Measurements from ENCODE around the gene OPTC.

Gene OPTC

DNA sequence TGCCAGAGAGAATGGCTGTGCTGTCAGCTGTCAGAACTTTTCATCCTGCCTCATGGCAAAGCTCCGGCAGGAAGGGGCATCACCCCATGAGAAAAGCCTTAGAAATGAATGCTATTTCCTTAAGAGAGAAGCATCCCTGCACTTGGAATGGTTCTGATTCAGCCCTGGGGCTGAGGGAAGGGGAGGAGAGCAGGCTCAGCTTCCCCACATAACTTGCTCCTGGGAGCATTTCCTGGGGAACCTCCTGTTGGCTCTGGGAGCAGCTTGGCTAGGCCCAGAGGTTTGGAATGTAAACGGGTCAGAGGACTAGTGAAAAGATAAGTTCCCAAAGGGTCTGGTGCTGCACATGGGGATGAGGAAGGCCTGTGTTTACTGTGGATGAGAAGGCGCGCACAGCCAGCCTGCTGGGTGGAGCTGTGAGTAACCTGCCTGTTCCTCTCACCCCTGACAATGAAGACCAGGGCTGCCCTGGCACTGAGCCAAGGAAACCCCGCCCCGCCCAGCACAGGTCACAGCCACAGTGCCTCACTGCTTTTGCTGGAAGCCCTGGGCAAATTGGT lies 13.3 kb upstream of the OPTC start (continued):
- TF ChIP-seq ZNF629 (tag by site-specific recombination; IDR thresholded peaks at IDR 0.05) (no peak), ZNF830 (tag by site-specific recombination; IDR thresholded peaks at IDR 0.05; ENCODE audit: low read depth) (no peak), ZNF10 (tag by site-specific recombination; IDR thresholded peaks at IDR 0.05) (no peak), ZNF214 (tag by site-specific recombination; IDR thresholded peaks at IDR 0.05; ENCODE audit: borderline replicate concordance) (no peak), ZNF747 (tag by site-specific recombination; IDR thresholded peaks at IDR 0.05) (no peak), ZNF548 (tag by site-specific recombination; IDR thresholded peaks at IDR 0.05) (no peak), RBAK (tag by site-specific recombination; IDR thresholded peaks at IDR 0.05) (no peak), ZNF350 (tag by site-specific recombination; IDR thresholded peaks at IDR 0.05) (peak; percentile 63; the same call in 1 of the 2 replicates), GLIS2 (tag by site-specific recombination; IDR thresholded peaks at IDR 0.05) (no peak), HOXC10 (CRISPR knock-in tag; IDR thresholded peaks at IDR 0.05) (no peak), ZNF211 (tag by site-specific recombination; IDR thresholded peaks at IDR 0.05; ENCODE audit: low read depth) (no peak), ZNF423 (tag by site-specific recombination; IDR thresholded peaks at IDR 0.05) (no peak), MYNN (tag by site-specific recombination; IDR thresholded peaks at IDR 0.05; ENCODE audit: borderline replicate concordance) (no peak), ZNF202 (tag by site-specific recombination; IDR thresholded peaks at IDR 0.05; ENCODE audit: borderline replicate concordance) (no peak), ZNF677 (tag by site-specific recombination; IDR thresholded peaks at IDR 0.05) (peak; percentile 56; the same call in 1 of the 2 replicates), ZNF23 (tag by site-specific recombination; IDR thresholded peaks at IDR 0.05; ENCODE audit: borderline replicate concordance) (no peak)
- TF ChIP-seq, protein P1, sequence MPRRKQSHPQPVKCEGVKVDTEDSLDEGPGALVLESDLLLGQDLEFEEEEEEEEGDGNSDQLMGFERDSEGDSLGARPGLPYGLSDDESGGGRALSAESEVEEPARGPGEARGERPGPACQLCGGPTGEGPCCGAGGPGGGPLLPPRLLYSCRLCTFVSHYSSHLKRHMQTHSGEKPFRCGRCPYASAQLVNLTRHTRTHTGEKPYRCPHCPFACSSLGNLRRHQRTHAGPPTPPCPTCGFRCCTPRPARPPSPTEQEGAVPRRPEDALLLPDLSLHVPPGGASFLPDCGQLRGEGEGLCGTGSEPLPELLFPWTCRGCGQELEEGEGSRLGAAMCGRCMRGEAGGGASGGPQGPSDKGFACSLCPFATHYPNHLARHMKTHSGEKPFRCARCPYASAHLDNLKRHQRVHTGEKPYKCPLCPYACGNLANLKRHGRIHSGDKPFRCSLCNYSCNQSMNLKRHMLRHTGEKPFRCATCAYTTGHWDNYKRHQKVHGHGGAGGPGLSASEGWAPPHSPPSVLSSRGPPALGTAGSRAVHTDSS (tag by site-specific recombination; IDR thresholded peaks at IDR 0.05), result no peak; the same call in 1 of the 2 replicates
- TF ChIP-seq, protein P2, sequence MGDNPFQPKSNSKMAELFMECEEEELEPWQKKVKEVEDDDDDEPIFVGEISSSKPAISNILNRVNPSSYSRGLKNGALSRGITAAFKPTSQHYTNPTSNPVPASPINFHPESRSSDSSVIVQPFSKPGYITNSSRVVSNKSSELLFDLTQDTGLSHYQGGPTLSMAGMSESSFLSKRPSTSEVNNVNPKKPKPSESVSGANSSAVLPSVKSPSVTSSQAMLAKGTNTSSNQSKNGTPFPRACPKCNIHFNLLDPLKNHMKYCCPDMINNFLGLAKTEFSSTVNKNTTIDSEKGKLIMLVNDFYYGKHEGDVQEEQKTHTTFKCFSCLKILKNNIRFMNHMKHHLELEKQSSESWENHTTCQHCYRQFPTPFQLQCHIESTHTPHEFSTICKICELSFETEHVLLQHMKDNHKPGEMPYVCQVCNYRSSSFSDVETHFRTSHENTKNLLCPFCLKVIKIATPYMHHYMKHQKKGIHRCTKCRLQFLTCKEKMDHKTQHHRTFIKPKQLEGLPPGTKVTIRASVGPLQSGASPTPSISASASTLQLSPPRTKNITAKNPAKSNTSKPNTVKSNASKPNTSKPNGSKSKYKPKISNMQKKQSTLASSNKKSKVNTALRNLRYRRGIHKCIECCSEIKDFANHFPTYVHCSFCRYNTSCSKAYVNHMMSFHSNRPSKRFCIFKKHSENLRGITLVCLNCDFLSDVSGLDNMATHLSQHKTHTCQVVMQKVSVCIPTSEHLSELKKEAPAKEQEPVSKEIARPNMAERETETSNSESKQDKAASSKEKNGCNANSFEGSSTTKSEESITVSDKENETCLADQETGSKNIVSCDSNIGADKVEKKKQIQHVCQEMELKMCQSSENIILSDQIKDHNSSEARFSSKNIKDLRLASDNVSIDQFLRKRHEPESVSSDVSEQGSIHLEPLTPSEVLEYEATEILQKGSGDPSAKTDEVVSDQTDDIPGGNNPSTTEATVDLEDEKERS (tag by site-specific recombination; IDR thresholded peaks at IDR 0.05), result no peak
- TF ChIP-seq, protein P3, sequence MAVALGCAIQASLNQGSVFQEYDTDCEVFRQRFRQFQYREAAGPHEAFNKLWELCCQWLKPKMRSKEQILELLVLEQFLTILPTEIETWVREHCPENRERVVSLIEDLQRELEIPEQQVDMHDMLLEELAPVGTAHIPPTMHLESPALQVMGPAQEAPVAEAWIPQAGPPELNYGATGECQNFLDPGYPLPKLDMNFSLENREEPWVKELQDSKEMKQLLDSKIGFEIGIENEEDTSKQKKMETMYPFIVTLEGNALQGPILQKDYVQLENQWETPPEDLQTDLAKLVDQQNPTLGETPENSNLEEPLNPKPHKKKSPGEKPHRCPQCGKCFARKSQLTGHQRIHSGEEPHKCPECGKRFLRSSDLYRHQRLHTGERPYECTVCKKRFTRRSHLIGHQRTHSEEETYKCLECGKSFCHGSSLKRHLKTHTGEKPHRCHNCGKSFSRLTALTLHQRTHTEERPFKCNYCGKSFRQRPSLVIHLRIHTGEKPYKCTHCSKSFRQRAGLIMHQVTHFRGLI (tag by site-specific recombination; IDR thresholded peaks at IDR 0.05), result no peak
- TF ChIP-seq, protein P4, sequence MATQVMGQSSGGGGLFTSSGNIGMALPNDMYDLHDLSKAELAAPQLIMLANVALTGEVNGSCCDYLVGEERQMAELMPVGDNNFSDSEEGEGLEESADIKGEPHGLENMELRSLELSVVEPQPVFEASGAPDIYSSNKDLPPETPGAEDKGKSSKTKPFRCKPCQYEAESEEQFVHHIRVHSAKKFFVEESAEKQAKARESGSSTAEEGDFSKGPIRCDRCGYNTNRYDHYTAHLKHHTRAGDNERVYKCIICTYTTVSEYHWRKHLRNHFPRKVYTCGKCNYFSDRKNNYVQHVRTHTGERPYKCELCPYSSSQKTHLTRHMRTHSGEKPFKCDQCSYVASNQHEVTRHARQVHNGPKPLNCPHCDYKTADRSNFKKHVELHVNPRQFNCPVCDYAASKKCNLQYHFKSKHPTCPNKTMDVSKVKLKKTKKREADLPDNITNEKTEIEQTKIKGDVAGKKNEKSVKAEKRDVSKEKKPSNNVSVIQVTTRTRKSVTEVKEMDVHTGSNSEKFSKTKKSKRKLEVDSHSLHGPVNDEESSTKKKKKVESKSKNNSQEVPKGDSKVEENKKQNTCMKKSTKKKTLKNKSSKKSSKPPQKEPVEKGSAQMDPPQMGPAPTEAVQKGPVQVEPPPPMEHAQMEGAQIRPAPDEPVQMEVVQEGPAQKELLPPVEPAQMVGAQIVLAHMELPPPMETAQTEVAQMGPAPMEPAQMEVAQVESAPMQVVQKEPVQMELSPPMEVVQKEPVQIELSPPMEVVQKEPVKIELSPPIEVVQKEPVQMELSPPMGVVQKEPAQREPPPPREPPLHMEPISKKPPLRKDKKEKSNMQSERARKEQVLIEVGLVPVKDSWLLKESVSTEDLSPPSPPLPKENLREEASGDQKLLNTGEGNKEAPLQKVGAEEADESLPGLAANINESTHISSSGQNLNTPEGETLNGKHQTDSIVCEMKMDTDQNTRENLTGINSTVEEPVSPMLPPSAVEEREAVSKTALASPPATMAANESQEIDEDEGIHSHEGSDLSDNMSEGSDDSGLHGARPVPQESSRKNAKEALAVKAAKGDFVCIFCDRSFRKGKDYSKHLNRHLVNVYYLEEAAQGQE (tag by site-specific recombination; IDR thresholded peaks at IDR 0.05), result no peak
- TF ChIP-seq, protein P5, sequence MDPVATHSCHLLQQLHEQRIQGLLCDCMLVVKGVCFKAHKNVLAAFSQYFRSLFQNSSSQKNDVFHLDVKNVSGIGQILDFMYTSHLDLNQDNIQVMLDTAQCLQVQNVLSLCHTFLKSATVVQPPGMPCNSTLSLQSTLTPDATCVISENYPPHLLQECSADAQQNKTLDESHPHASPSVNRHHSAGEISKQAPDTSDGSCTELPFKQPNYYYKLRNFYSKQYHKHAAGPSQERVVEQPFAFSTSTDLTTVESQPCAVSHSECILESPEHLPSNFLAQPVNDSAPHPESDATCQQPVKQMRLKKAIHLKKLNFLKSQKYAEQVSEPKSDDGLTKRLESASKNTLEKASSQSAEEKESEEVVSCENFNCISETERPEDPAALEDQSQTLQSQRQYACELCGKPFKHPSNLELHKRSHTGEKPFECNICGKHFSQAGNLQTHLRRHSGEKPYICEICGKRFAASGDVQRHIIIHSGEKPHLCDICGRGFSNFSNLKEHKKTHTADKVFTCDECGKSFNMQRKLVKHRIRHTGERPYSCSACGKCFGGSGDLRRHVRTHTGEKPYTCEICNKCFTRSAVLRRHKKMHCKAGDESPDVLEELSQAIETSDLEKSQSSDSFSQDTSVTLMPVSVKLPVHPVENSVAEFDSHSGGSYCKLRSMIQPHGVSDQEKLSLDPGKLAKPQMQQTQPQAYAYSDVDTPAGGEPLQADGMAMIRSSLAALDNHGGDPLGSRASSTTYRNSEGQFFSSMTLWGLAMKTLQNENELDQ (tag by site-specific recombination; IDR thresholded peaks at IDR 0.05; ENCODE audit: low read depth), result no peak
